ENCODE results near the gene ANXA2. TPM values are rescaled to one million over a fixed set of nuclear protein-coding genes. Genes with fewer than 3 reads are reported as not detected.

ANXA2 gene
- total RNA-seq, 4 donors from 2014 or later = 896 to 1,792 (median 1,413) TPM

DNA sequence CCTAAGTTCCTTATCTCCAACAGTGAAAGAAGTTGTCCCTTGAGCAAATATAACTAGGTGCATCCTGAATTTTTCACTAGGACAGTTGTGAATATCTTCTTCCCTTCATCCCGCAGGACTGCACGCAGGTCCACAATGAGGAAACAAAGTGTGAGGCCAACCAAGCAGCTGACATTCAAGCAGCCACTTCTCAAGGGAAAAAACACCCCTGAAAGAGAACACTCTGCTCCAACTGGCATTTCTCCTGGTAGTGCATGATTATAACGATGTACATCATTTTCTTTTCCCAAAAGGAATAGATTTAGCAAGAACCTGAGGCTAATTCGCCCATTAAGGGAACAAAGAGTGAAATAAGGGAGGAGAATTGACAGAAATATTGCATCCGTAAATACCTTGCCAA is 74.5 kb downstream of the ANXA2 start:
- no peak for TF ChIP-seq CTCF (IDR thresholded peaks at IDR 0.05; ENCODE audit: low read depth)

GRCh38 chr15:60320365-60320764 is 77.4 kb downstream of the ANXA2 start:
- TF ChIP-seq CTCF (IDR thresholded peaks at IDR 0.05; ENCODE audit: low read depth) = no peak

DNA sequence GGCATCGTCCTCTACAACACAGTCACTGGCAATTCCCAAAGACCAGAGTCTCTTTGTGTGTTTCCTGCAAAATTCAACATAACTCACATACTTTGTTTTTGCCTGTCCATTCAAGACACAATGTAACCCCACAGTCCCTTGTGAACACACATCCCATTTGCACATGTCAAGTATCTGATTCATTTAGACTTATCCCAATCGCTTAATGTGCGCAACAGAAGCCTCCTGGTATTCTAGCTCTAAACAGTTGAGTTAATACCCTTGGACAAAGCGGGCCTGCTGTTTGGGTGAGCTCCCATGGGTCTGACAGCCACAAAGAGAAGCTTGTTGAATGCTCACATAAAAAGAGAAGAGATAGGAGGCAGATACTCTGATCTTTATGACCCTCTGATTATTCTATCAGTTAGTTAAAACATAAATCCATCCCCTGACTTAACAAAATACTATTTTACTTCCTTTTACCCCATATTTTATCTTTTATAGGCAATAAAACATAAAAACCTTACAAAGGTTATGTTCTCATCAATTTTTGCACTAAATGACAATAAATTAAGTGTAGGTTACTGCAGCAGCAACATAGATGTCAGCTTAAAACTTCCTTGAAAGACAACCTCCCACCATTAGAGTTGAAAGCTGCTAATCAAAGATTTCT is 79.4 kb downstream of the ANXA2 start:
- no peak for TF ChIP-seq CTCF (IDR thresholded peaks at IDR 0.05; ENCODE audit: low read depth)

DNA sequence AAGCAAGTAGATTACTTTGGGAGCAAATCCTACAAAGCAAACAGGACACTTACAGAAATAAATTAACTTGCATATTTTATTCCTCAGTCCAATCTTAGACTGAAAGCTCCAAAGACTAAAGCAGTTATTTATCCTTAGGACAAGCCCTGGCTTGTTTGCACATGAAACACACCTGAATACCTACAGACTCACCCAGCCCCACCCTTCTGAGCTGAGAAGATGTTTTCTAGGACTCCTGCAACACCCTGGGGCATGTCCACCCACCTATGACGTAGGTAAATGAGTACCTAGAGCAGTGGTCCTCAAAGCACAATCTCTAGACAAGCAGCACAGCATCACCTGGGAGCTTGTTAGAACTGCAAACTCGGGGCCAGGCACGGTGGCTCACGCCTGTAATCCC is 80.8 kb downstream of the ANXA2 start:
- no peak for TF ChIP-seq CTCF (IDR thresholded peaks at IDR 0.05; ENCODE audit: low read depth)

DNA sequence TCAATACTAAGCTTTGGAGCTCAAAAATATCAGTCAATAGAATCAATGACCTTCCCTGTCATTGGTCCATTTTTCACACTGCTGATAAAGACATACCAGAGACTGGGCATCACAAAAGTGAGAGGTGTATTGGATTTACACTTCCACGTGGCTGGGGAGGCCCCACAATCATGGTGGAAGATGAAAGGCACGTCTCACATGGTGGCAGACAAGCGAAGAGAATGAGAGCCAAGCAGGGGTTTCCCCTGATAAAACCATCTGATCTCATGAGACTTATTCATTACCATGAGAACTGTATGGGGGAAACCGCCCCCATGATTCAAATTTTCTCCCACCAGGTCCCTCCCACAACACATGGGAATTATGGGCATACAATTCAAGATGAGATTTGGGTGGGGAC is 81.9 kb downstream of the ANXA2 start:
- TF ChIP-seq CTCF (IDR thresholded peaks at IDR 0.05; ENCODE audit: low read depth) = no peak

DNA sequence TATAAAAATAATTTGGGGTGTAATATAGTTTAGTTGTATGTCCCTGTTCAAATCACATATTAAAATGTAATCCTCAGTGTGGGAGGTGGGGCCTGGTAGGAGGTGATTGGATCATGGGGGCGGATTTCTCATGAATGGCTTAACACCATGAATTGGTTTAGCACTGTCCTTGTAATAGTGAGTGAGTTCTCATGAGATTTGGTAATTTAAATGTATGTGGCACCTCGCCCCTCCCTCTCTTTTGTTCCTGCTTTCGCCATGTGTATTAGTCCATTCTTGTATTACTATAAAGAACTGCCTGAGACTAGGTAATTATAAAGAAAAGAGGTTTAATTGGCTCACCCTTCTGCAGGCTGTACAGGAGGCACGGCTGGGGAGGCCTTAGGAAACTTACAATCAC is 83.9 kb downstream of the ANXA2 start:
- TF ChIP-seq CTCF (IDR thresholded peaks at IDR 0.05; ENCODE audit: low read depth) = no peak

DNA sequence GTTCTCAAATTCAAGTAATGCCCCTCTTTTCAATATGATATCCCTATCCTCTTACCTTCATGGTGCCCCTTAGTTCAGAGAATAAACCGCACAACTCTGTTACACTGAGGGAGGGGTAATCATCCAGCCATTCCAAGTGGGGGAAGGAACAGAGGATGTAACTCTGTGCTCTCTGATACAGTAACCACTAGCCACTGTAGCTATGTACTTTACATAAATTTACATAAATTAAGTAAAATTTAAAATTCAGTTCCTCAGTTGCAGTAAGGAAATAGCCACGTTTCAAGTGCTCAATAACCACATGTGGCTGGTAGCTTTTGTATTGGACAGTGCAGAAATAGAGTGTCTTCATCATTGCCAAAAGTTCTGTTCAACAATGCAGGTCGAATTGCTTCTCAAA is 90.8 kb downstream of the ANXA2 start:
- no peak for TF ChIP-seq CTCF (IDR thresholded peaks at IDR 0.05; ENCODE audit: low read depth)
